Activated CD4-positive, CD25-positive, alpha-beta regulatory T cell treated with anti-CD3 and anti-CD28 coated beads, Interleukin-2, amount 50 U/mL, for 24 hours (primary cell): Measurements from ENCODE around the gene MSLN.

Experiments
- ATAC-seq, 2 donors: fragments of 150-1000 bp; cut with Tn5 transposase; one replicate each; pipeline ENCODE4 v1.10.0; 2021; ENCODE audit warnings: mild to moderate bottlenecking in 1 of 2, moderate library complexity in 1 of 2

The MSLN gene

DNA sequence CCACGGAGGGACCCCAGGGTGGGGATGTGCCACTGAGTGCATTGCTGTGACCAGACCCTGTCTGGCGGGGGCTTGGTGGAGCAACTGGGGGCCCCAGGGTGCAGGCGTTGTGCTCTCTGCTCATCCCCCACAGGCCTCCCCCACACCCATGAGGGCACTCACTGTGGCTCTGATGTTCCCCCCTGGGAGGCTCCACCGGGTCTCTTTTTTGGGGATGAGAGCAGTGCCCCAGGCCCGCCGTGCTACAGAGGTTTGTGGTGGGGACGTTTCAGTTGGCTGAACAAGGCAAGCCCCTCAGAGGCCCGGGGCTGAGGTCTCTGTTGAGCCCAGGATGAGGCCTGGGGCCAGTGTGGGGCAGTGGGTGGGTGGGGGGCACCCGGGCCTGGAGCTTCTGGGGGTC, 36.8 kb upstream of the MSLN start:
- ATAC-seq, result no peak

GRCh38 chr16:724188-725040, 36.1 kb upstream of the MSLN start:
- no peak for ATAC-seq

DNA sequence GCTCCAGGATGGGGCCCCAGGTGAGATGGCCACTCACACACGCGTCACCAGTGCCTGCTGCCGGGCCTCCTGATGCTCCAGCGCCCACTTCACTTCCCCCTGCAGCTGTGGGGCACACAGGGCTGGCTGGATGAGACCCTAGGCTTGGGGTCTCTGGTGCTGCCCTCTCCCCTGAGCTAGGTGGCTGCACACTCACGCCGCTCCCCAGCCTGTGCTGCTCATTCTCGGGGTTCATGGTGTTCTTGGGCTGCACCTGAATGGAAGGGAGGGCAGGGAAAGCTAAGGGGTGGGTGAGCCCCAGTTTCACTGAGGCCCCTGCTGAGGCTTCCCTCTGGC, 35.5 kb upstream of the MSLN start:
- no peak for ATAC-seq

DNA sequence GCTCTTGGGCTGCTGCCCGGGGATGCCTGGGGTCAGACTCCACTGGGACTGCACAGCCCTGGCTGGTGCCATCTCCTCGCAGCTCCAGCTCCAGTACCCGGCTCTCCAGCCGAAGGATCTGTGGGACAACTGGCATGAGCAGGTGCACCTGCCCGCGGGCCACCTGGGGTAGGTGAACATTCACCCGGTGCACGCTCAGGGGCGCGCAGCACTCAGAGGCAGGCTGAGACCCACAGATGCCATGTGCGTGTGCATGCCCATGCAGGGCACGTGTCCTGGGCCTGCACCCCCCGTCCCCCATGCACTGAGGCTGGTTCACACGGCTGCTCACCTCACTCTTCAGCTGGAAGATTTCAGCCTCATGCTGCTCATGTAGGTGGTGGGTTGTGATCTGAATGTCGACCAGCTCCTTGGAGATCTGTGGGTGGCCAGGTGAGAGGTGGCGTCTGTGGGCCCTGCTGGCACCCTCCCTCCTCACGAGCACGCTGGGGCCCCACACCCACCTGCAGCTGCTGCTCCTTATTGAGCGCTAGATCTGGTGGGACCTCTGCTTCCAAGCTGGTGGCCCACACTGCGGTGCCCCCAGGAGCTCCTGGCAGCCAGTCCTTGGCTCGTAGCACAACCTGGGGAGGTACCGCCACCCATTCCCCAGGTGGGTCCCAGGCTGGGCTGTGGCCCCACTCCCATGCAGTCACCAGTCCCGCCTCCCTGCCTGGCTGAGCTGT, 34.9 kb upstream of the MSLN start:
- ATAC-seq, result no peak

- no peak for ATAC-seq
Measured at GRCh38 chr16:726188-726437, 34.4 kb upstream of the MSLN start.

- ATAC-seq, result peak; percentile 22
Measured at GRCh38 chr16:726438-727290, 33.9 kb upstream of the MSLN start, which contains the start of the genes CCDC78 and HAGHL. CCDC78 (minus strand) TSS chr16:726443; CDS start chr16:726367, 76 bp downstream. HAGHL (plus strand) TSS chr16:727106; CDS start chr16:727510, 404 bp downstream.

- peak; percentile 7 to 9 for ATAC-seq
Measured at GRCh38 chr16:727291-727977, 33.1 kb upstream of the MSLN start.

DNA sequence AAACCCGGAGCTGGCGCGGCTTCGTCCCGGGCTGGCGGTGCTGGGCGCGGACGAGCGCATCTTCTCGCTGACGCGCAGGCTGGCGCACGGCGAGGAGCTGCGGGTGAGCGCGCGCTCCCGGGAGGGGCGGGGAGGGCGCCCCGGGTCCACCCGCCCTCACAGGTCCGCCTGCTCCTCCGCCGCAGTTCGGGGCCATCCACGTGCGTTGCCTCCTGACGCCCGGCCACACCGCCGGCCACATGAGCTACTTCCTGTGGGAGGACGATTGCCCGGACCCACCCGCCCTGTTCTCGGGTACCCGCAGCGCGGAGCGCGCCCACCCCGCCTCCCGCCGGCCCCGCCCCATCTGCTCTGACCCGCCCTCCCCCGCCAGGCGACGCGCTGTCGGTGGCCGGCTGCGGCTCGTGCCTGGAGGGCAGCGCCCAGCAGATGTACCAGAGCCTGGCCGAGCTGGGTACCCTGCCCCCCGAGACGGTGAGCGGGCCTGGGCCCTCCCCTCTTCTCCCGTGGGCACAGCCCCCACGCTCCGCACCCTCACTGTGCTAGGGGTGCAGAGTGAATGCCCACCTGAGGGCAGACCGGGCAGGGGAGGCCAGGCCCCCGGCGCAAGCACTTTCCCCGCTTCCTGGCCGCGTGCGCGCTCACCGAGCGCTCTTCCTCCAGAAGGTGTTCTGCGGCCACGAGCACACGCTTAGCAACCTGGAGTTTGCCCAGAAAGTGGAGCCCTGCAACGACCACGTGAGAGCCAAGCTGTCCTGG, 32.2 kb upstream of the MSLN start:
- peak; percentile 52 to 59 for ATAC-seq

DNA sequence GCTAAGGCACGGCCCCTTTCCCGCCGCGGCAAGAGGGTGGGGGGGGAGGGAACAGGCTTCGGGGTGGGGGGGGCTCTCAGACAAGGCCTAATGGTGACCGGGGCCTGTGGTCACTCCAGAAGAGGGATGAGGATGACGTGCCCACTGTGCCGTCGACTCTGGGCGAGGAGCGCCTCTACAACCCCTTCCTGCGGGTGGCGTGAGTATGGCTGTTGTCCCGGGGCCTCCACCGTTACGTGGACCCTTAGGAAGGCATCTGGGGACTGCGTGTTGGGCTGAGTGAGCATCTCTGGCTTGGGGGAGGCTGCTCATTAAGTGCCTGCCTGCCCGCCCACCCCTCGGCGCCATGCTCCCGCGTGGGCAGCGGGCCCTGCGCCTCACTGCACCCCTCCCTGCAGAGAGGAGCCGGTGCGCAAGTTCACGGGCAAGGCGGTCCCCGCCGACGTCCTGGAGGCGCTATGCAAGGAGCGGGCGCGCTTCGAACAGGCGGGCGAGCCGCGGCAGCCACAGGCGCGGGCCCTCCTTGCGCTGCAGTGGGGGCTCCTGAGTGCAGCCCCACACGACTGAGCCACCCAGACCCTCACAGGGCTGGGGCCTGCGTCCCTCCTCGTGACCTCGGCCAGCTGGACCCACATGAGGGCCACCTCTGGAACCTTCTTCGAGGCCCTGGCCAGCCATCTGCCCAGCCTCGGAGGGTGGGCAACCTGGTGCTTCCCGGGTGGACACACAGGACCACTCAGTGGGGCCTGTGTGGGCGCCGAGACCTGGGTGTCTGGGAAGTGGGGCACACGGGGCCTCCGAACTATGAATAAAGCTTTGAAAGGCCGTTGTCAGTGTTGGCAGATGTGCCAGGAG, 31.4 kb upstream of the MSLN start:
- ATAC-seq, result no peak

GRCh38 chr16:729768-730665, 30.5 kb upstream of the MSLN start:
- ATAC-seq, result no peak

- no peak for ATAC-seq
Measured at GRCh38 chr16:730666-731509, 29.6 kb upstream of the MSLN start.

GRCh38 chr16:732332-732731, 28.2 kb upstream of the MSLN start:
- no peak for ATAC-seq

- no peak for ATAC-seq
Measured at GRCh38 chr16:732936-733335, 27.6 kb upstream of the MSLN start.

DNA sequence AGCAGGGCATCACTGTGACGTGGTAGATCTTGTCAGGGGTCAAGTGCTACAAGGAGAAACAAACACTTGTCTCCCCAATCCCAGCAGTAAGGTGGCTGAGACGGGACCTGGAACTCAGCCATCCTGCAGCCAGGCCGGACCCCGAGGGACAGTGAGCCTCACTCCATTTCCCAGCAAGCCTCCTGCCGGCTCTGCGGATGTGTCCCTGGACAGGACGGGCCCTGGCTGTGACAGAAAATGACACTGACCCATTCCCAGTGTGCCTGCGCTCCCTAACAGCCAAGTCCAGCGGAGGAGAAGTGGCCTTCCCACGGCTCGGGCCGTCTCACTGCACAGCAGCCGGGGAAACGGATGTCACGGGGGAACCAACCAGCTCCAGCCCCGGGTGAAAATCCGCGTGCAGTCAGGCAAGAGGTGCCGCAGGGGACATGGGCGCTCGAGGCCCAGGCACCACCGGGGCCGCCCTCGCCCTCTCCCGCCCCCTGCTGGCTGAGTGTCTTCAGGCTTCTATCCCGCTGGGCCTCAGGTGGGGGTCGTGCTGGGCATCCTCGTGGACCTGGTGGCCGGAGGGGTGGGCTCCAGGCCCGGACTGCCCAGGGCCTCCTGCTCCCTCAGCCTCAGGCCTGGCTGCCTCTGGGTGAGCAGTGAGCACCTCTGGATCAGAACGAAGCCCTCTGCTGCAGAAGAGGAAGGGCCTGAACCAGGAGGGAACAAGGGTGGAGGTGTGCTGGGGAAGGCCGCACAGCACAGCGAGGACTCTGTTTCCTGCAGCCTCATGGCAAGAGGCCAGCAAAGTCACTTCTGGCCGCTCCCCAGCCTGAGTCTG, 26.9 kb upstream of the MSLN start:
- no peak for ATAC-seq

DNA sequence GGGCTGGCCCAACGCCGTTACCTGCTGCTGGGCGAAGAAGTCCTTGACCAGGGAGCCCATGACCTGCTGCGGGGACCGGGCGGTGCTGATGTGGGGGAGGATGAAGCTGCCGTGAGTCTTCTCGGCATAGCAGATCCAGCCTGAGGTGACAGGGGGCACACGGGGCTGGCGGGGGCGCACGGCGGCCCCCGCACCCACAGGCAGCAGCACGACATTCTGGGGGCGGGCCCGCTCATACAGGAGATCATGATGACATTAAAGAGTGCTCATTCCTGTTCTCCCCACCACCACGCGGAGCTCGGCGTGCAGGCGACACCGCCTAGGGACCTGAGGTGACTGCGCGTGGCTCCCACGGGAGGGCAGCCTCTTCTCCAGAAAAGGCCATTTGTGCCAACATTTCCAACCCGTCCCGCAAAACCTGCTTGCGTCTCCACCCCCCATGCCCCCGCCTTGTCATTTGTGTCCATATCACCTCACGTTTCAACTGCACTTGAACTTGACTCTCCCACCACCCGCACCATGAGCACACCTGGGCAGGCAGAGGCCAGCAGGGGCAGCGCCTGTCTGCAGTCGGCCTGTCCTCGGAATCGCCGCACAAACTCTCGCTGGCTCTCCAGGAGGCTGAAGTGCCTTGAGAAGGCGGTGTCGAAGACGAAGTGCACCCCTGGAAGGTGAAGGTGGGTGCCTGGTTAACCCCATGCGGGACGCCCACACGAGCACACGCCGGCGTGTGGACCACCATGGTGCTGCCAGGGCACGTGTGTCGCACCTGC, 26.1 kb upstream of the MSLN start:
- no peak for ATAC-seq

DNA sequence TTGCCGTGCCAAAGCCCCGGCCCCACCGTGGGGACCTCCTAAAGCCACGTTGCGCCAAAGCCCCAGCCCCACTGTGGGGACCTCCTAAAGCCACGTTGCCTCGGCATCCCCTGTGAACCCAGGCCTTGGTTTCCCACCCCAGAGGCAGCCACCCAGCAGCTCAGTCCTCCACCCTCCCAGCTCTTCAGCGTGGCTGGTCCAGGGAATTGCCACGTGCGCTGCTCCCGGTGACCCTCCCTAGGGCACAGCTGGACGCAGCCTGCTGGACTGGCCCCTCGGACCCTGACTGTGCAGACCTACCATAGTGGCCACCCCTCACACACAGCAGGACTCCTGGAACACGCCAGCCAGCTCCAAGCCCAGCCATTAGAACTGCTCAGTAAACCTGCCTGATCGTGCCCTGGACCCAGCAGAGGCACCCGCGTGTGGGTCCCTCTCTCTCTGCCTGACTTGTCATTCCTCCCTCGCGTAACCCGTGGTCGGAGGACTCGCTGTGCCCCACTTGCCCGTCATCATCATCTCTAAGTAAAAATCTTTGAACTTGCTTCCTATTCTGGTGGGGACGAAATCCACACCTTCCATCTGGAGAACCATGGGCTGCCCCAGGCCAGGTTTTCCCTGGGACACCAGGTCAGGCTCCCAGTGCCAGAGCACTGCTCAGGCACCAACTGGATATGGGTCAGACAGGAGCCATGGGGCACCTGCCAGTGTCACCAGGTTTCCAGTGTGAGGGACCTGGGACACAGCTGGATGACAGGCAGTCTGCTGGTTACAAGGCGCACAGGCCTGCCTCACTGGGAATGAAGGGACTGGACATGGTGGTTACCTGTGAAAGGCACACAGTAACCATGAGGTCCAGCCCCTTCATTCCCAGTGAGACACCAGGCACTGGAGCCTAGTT, 25.3 kb upstream of the MSLN start:
- ATAC-seq, result no peak
